ENCODE data around the gene WFIKKN2. TPM values are rescaled to one million over a fixed set of nuclear protein-coding genes. Genes with fewer than 3 reads are reported as not detected.
"Not testable (repeated sequence)": the region's sequence is repeated elsewhere in the genome, so short reads cannot be mapped to it uniquely, and the experiment has no call there.

Gene WFIKKN2
- total and polyA plus RNA-seq, 5 donors from 2014 or later = not detected

DNA sequence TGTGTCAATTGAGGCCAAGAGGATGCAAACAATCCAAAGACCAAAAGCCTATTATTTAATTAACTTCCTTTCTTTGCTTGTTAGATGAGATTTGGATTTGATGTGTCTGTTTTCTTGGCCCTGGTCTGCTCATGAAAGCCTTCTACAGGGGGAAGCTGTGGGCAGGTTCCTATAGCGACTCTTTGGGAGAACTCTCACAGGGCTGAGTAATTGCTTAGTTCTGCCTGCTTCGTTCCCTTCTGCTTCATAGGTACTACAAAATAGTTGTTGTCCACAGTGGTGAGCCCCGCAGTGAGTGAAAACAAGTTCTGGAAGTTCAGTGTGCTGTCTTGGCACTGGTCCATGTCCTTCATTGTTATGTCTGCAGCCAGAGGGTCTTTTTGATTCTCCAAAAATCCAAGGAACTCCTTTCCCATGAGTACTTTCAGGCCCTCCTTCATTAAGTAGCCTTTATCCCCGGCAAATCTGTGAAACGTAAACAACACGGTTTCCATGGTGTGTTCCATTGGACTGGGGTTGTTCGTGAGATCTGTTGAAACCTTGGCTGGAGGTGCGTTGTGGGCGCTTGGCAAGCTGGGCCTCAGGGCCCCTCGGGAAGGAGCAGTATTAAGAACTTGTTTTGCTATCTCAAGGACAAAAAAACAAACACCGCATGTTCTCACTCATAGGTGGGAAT is 38.1 kb upstream of the WFIKKN2 start:
- Mint-ChIP-seq H3K9me3 (no peaks in the 10 kb centered on the region), H3K4me1 (no peaks in the 10 kb centered on the region), H3K27ac (peak overlapping the region in 1 of 3 donors; percentile 35), H3K4me3 (no peak overlapping the region), H3K27me3 (peaks cover 4% of the 10 kb centered on the region), H3K36me3 (no peaks in the 10 kb centered on the region)
- H3K4me1 ChIP-seq (ENCODE audit: control insufficient read depth, insufficient read depth, low read length, poor library complexity, severe bottlenecking) = no peaks in the 10 kb centered on the region
- H3K9me3 ChIP-seq (ENCODE audit: control insufficient read depth in 2 of 2, low read length in 2 of 2) = no peaks in the 10 kb centered on the region
- DNase-seq (no peak), ATAC-seq (ENCODE audit: low read depth in 2 of 2) (no peak)
- no peak overlapping the region for H3K27ac ChIP-seq (ENCODE audit: insufficient read depth, low read length, poor library complexity, severe bottlenecking)
- no peak overlapping the region for H3K4me3 ChIP-seq (ENCODE audit: low read depth, low read length)
- no peaks in the 10 kb centered on the region for H3K36me3 ChIP-seq (ENCODE audit: control insufficient read depth, insufficient read depth, low read length)
- H3K27me3 ChIP-seq (ENCODE audit: control insufficient read depth, insufficient read depth, low read length) = no peaks in the 10 kb centered on the region

- no peaks in the 10 kb centered on the region for H3K27me3 ChIP-seq (ENCODE audit: control insufficient read depth, insufficient read depth, low read length)
- DNase-seq (no peak), ATAC-seq (ENCODE audit: low read depth in 2 of 2) (no peak)
- Mint-ChIP-seq H3K4me1 (no peaks in the 10 kb centered on the region), H3K27me3 (no peaks in the 10 kb centered on the region), H3K36me3 (no peaks in the 10 kb centered on the region), H3K4me3 (no peak overlapping the region), H3K9me3 (no peaks in the 10 kb centered on the region), H3K27ac (no peak overlapping the region)
- H3K9me3 ChIP-seq (ENCODE audit: control insufficient read depth in 2 of 2, low read length in 2 of 2) = no peaks in the 10 kb centered on the region
- H3K27ac ChIP-seq (ENCODE audit: insufficient read depth, low read length, poor library complexity, severe bottlenecking) = no peak overlapping the region
- H3K4me3 ChIP-seq (ENCODE audit: low read depth, low read length) = no peak overlapping the region
- H3K4me1 ChIP-seq (ENCODE audit: control insufficient read depth, insufficient read depth, low read length, poor library complexity, severe bottlenecking) = no peaks in the 10 kb centered on the region
- no peaks in the 10 kb centered on the region for H3K36me3 ChIP-seq (ENCODE audit: control insufficient read depth, insufficient read depth, low read length)
These were observed 36.7 kb upstream of the WFIKKN2 start for GRCh38 chr17:50798424-50799288.

DNA sequence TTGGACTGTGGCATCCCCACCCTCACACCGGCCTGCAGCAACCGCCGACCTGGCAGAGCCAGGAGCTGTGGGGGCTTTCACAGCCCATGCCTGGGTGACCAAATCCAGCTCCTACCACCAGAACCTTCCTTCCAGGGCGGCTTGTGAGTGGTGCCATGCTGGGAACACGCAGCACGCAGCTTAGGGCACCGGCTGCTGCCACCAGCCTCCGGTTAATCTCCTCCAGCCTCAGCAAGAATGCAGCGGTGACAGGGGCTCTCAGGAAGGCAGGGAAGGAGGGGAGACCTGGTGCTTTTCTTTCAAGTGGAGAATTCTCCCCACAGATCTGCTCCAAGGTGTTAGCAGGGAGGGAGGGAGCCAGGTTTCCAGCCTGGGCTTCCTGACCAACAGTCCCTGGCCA is 35.8 kb upstream of the WFIKKN2 start:
- H3K9me3 ChIP-seq (ENCODE audit: control insufficient read depth in 2 of 2, low read length in 2 of 2) = no peaks in the 10 kb centered on the region
- DNase-seq = no peak
- Mint-ChIP-seq H3K4me1 (no peaks in the 10 kb centered on the region), H3K36me3 (no peaks in the 10 kb centered on the region), H3K4me3 (no peak overlapping the region), H3K27me3 (no peaks in the 10 kb centered on the region), H3K9me3 (no peaks in the 10 kb centered on the region), H3K27ac (no peak overlapping the region)
- no peak overlapping the region for H3K27ac ChIP-seq (ENCODE audit: insufficient read depth, low read length, poor library complexity, severe bottlenecking)
- no peak overlapping the region for H3K4me3 ChIP-seq (ENCODE audit: low read depth, low read length)
- no peaks in the 10 kb centered on the region for H3K36me3 ChIP-seq (ENCODE audit: control insufficient read depth, insufficient read depth, low read length)
- no peaks in the 10 kb centered on the region for H3K27me3 ChIP-seq (ENCODE audit: control insufficient read depth, insufficient read depth, low read length)
- ATAC-seq (ENCODE audit: low read depth in 2 of 2) = no peak
- H3K4me1 ChIP-seq (ENCODE audit: control insufficient read depth, insufficient read depth, low read length, poor library complexity, severe bottlenecking) = no peaks in the 10 kb centered on the region

- no peak overlapping the region for H3K4me3 ChIP-seq (ENCODE audit: low read depth, low read length)
- Mint-ChIP-seq H3K4me3 (no peak overlapping the region), H3K9me3 (no peaks in the 10 kb centered on the region), H3K27me3 (no peaks in the 10 kb centered on the region), H3K27ac (no peak overlapping the region), H3K36me3 (no peaks in the 10 kb centered on the region), H3K4me1 (no peaks in the 10 kb centered on the region)
- H3K27me3 ChIP-seq (ENCODE audit: control insufficient read depth, insufficient read depth, low read length) = no peaks in the 10 kb centered on the region
- H3K9me3 ChIP-seq (ENCODE audit: control insufficient read depth in 2 of 2, low read length in 2 of 2) = no peaks in the 10 kb centered on the region
- H3K4me1 ChIP-seq (ENCODE audit: control insufficient read depth, insufficient read depth, low read length, poor library complexity, severe bottlenecking) = no peaks in the 10 kb centered on the region
- DNase-seq (no peak), ATAC-seq (ENCODE audit: low read depth in 2 of 2) (no peak)
- no peak overlapping the region for H3K27ac ChIP-seq (ENCODE audit: insufficient read depth, low read length, poor library complexity, severe bottlenecking)
- no peaks in the 10 kb centered on the region for H3K36me3 ChIP-seq (ENCODE audit: control insufficient read depth, insufficient read depth, low read length)
These were observed 35.1 kb upstream of the WFIKKN2 start for GRCh38 chr17:50800196-50800700.

GRCh38 chr17:50802609-50803571 is 32.5 kb upstream of the WFIKKN2 start:
- Mint-ChIP-seq H3K27ac (no peak overlapping the region), H3K27me3 (peaks cover 4% of the 10 kb centered on the region), H3K9me3 (no peaks in the 10 kb centered on the region), H3K36me3 (no peaks in the 10 kb centered on the region), H3K4me1 (no peaks in the 10 kb centered on the region), H3K4me3 (no peak overlapping the region)
- H3K27ac ChIP-seq (ENCODE audit: insufficient read depth, low read length, poor library complexity, severe bottlenecking) = no peak overlapping the region
- H3K4me1 ChIP-seq (ENCODE audit: control insufficient read depth, insufficient read depth, low read length, poor library complexity, severe bottlenecking) = no peaks in the 10 kb centered on the region
- no peak overlapping the region for H3K4me3 ChIP-seq (ENCODE audit: low read depth, low read length)
- H3K36me3 ChIP-seq (ENCODE audit: control insufficient read depth, insufficient read depth, low read length) = no peaks in the 10 kb centered on the region
- H3K9me3 ChIP-seq (ENCODE audit: control insufficient read depth in 2 of 2, low read length in 2 of 2) = no peaks in the 10 kb centered on the region
- no peak for DNase-seq
- no peak for ATAC-seq (ENCODE audit: low read depth in 2 of 2)
- no peaks in the 10 kb centered on the region for H3K27me3 ChIP-seq (ENCODE audit: control insufficient read depth, insufficient read depth, low read length)

DNA sequence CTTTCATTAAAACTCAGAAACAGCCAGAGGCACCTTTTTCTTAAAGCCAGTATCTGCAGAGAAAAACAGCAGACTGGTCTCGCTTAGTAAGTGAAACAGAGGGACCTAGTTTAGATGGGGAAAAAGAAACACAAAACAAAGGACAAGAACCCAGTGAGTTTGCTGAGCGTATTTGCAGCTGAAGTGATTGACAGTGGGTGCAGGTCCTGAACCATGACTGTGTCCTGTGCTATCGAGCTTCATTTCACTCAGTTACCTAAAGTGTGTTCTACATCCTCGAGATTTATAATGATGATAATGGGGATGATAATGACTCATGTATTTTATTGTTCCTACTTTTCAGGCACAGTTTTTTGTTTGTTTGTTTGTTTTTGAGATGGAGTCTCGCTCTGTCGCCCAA is 31.7 kb upstream of the WFIKKN2 start:
- H3K27ac ChIP-seq (ENCODE audit: insufficient read depth, low read length, poor library complexity, severe bottlenecking) = no peak overlapping the region
- H3K4me1 Mint-ChIP-seq = no peaks in the 10 kb centered on the region
- H3K4me3 Mint-ChIP-seq = no peak overlapping the region
- H3K27me3 ChIP-seq (ENCODE audit: control insufficient read depth, insufficient read depth, low read length) = no peaks in the 10 kb centered on the region
- DNase-seq (no peak), ATAC-seq (ENCODE audit: low read depth in 2 of 2) (no peak)
- peaks cover 4% of the 10 kb centered on the region for H3K27me3 Mint-ChIP-seq
- H3K9me3 Mint-ChIP-seq = peaks cover 0 to under 1% (median 0%) of the 10 kb centered on the region in 7 donors
- H3K9me3 ChIP-seq (ENCODE audit: control insufficient read depth in 2 of 2, low read length in 2 of 2) = no peaks in the 10 kb centered on the region
- H3K4me1 ChIP-seq (ENCODE audit: control insufficient read depth, insufficient read depth, low read length, poor library complexity, severe bottlenecking) = no peaks in the 10 kb centered on the region
- no peak overlapping the region for H3K4me3 ChIP-seq (ENCODE audit: low read depth, low read length)
- no peaks in the 10 kb centered on the region for H3K36me3 ChIP-seq (ENCODE audit: control insufficient read depth, insufficient read depth, low read length)
- no peaks in the 10 kb centered on the region for H3K36me3 Mint-ChIP-seq
- H3K27ac Mint-ChIP-seq = no peak overlapping the region

DNA sequence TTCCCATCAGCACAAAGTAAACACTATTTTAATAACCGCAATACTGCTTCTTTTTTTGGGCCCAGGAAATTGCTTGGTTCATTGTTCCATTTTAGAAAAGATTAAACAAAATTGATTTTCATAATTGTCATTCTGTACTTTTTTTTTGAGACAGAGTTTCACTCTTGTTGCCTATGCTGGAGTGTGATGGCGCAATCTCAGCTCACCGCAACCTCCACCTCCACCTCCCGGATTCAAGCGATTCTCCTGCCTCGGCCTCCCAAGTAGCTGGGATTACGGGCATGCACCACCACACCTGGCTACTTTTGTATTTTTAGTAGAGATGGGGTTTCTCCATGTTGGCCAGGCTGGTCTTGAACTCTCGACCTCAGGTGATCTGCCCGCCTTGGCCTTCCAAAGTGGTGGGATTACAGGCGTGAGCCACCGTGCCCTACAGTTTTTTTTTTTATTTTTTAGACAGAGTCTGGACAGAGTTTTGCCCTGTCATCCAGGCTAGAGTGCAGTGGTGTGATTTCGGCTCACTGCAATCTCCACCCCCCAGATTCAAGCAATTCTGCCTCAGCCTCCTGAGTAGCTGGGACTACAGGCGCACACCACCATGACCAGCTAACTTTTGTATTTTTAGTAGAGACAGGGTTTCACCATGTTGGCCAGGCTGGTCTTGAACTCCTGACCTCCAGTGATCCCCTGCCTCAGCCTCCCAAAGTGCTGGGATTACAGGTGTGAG is 30.5 kb upstream of the WFIKKN2 start:
- ATAC-seq (ENCODE audit: low read depth in 2 of 2); H3K36me3 ChIP-seq (ENCODE audit: control insufficient read depth, insufficient read depth, low read length); H3K4me3 Mint-ChIP-seq; H3K27me3 Mint-ChIP-seq; H3K4me3 ChIP-seq (ENCODE audit: low read depth, low read length); H3K9me3 ChIP-seq (ENCODE audit: control insufficient read depth in 2 of 2, low read length in 2 of 2); H3K36me3 Mint-ChIP-seq; H3K9me3 Mint-ChIP-seq; H3K4me1 ChIP-seq (ENCODE audit: control insufficient read depth, insufficient read depth, low read length, poor library complexity, severe bottlenecking); DNase-seq; H3K27ac Mint-ChIP-seq; H3K27me3 ChIP-seq (ENCODE audit: control insufficient read depth, insufficient read depth, low read length); H3K27ac ChIP-seq (ENCODE audit: insufficient read depth, low read length, poor library complexity, severe bottlenecking); H3K4me1 Mint-ChIP-seq: not testable (repeated sequence)

All from CD4-positive, CD25-positive, alpha-beta regulatory T cell (primary cell).